GM10266 (cell line): Measurements from ENCODE around the gene FHOD3.
"Not testable (repeated sequence)": the region's sequence is repeated elsewhere in the genome, so short reads cannot be mapped to it uniquely, and the experiment has no call there.

Experiments used
- DNase-seq: peaks from one replicate; pipeline ENCODE4 v3.0.0; 2012; ENCODE audit errors: extremely low spot score
- CTCF ChIP-seq: IDR thresholded peaks from 2 replicates; pipeline ENCODE4 v1.5.1; 2012; ENCODE audit warnings: mild to moderate bottlenecking, low read depth; ENCODE audit not compliant: control insufficient read depth, insufficient read depth; ENCODE audit errors: missing control alignments

FHOD3 gene

DNA sequence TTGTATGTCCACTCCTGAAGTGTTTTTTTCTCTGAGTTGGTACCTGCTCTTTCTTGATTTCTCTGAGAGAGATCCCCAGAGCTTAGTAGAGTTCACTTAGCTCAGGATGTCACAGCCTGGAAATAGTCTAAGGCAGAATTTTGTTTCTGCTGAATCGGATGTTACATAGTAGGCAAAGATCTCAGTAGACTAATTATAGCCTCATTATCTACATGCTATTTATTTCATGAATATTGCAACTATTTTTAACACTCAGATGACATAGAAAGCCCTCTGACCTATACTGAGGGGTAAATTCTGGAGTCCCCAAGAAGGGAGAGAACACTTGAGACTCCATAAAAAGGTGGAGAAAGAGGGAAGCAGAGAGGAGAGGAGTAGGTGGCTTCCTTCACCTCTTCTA lies 160.2 kb downstream of the FHOD3 start:
- DNase-seq = no peak
- no peak for TF ChIP-seq CTCF

GRCh38 chr18:36458306-36458705 lies 160.8 kb downstream of the FHOD3 start:
- no peak for DNase-seq
- no peak for TF ChIP-seq CTCF

GRCh38 chr18:36459203-36459602 lies 161.7 kb downstream of the FHOD3 start:
- no peak for TF ChIP-seq CTCF
- DNase-seq = no peak

GRCh38 chr18:36459786-36460185 lies 162.3 kb downstream of the FHOD3 start:
- TF ChIP-seq CTCF = no peak
- DNase-seq = no peak

DNA sequence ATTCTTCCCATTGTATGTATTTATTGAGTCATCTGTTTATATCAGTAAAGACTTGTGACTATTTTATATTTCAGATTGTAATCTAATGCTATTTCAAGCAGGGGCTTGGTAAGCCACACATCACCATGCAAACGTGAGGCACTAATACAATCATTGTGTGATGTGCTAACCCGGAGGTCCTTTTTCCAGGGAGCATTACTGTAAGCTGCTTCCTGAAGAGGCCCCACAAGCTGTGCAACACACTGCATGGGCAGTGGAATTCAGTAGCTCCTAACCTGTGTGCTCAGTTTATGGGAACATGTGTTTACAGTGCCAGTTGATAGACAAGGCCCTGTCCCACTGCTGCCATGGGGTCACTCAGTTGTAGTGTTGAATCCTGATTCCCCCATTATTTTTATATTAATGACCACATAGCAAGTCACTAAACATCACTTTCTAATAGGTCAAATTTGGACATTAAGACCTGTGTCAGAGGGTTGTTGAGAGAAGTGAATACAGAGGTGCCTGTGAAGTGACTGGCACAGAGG lies 162.9 kb downstream of the FHOD3 start:
- TF ChIP-seq CTCF = no peak

DNA sequence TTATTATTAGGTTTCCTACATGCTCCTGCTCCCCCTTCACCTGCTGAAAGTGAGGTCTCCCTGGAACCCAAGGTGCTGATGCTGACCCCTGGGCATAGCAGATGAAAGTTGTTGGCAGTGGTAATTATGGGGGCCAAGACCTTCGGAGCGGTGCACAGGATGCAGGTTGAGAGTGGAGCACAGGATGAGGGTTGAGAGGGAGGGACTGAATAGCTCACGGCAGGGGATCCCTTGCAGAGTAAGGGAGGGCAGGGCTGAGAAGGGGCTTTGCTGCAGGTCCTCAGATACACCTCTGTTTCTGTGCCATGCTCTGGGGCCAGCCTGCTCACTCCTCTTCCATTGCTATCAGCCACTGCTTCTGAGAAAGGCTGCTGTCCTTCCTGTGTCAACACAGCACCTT lies 163.3 kb downstream of the FHOD3 start:
- no peak for DNase-seq
- no peak for TF ChIP-seq CTCF

More for the DNA sequence above, 162.9 kb downstream of the FHOD3 start:
- DNase-seq = no peak

DNA sequence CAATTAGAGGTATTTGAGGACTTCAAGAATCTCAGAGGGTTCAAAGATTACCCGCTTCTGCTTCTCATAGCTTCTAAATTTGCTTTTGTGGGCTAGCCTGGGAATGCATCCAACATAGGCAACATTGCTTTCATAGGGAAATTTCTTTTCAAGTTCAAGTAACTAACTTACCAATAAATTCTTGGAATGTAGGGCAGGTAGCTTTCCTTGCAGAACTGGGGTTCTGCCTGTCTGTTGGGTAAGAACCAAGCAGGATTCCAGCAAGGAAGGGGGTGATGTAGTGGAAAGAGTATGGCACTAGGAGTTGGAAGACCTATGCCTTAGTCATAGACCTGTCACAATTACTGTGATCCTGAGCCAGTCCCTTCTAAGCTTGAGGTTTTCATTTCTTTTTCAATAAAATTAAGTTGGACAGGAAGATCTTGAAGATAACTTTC lies 164.1 kb downstream of the FHOD3 start:
- no peak for TF ChIP-seq CTCF
- no peak for DNase-seq

DNA sequence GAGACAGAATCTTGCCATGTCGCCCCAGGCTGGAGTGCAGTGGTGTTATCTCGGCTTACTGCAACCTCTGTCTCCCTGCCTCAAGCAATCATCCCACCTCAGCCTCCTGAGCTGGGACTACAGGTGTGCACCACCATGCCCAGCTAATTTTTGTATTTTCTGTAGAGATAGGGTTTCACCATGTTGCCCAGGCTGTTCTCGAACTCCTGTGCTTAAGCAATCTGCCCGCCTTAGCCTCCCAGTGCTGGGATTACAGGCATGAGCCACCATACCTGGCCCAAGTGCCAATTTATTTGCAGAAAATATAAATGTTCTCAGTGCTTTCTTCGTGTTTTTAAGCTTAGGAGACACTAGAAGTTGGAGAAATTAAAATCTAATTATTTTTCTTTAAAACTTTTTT lies 166.0 kb downstream of the FHOD3 start:
- DNase-seq = not testable (repeated sequence)
